Kidney (tissue), 14 donors: ENCODE results near the gene WBP2. TPM values are rescaled to one million over a fixed set of nuclear protein-coding genes. Genes with fewer than 3 reads are reported as not detected.

Experiments
- DNase-seq, 5 donors: peaks; one replicate each; pipeline ENCODE4 v3.0.0-alpha.2; 2013 to 2020
- FAIRE-seq: peaks from 2 replicates; lab custom pipeline; 2012; peaks lifted over from hg19 to GRCh38; lab: Jason Lieb, UNC
- H3K27ac ChIP-seq, 2 donors: one replicate each; pipeline ENCODE4 v1.7.0; 2013; ENCODE audit warnings: low read depth in 2 of 2, low read length in 2 of 2, inconsistent platforms in 1 of 2
- H3K27me3 ChIP-seq: one replicate; pipeline ENCODE4 v1.7.1; 2013; ENCODE audit warnings: low read length, inconsistent platforms; ENCODE audit not compliant: control insufficient read depth, insufficient read depth
- H3K36me3 ChIP-seq, 3 donors: one replicate each; pipeline versions ENCODE4 v1.7.0 to v1.7.1; 2013; ENCODE audit warnings: low read length in 3 of 3, control low read depth in 1 of 3, inconsistent platforms in 1 of 3; ENCODE audit not compliant: insufficient read depth in 3 of 3, control insufficient read depth in 2 of 3
- H3K4me1 ChIP-seq, 3 donors: one replicate each; pipeline versions ENCODE4 v1.7.0 to v1.7.1; 2013; ENCODE audit warnings: low read length in 3 of 3, inconsistent platforms in 1 of 3, low read depth in 1 of 3; ENCODE audit not compliant: control insufficient read depth in 2 of 3, insufficient read depth in 2 of 3
- H3K4me3 ChIP-seq, 3 donors: one replicate each; pipeline versions ENCODE4 v1.7.0 to v1.8.1; 2013; ENCODE audit warnings: low read length in 3 of 3, control low read depth in 1 of 3, inconsistent platforms in 1 of 3
- H3K9ac ChIP-seq, 3 donors: one replicate each; pipeline versions ENCODE4 v1.7.0 to v1.7.1; 2013; ENCODE audit warnings: low read length in 3 of 3, control low read depth in 1 of 3, inconsistent platforms in 1 of 3
- H3K9me3 ChIP-seq, 3 donors: one replicate each; pipeline versions ENCODE4 v1.7.0 to v1.7.1; 2013; ENCODE audit warnings: low read length in 3 of 3, control low read depth in 1 of 3, inconsistent platforms in 1 of 3; ENCODE audit not compliant: control insufficient read depth in 2 of 3, insufficient read depth in 1 of 3
- intact Hi-C: fragments of 100-400 bp; cut with DNase I; formaldehyde crosslinking; loops from one replicate; pipeline ENCODE4 v1.11.1; 2022
- polyA plus RNA-seq: library from polyadenylated mRNA; stranded (reverse); fragments of 350-450 nt; fragmentation: Illumina TruSeq; extraction: RNeasy Lipid Tissue Mini Kit (QIAGEN cat#74804); gene quantifications from one replicate; pipeline ENCODE4 v1.2.3, GENCODE V29; 2014; ENCODE audit warnings: low read depth, low replicate concordance; ENCODE audit not compliant: insufficient read depth
- total RNA-seq: library from RNA; stranded (reverse); fragmentation: NEBNext Ultra II Directional; extraction: Animal tissue kit (Norgen Biotek cat#: 25700); gene quantifications from one replicate; pipeline ENCODE4 v1.2.1, GENCODE V29; 2021
- TF ChIP-seq, protein P1 (sequence below): IDR thresholded peaks from 3 replicates; pipeline ENCODE4 v1.5.1; 2012; ENCODE audit warnings: mild to moderate bottlenecking, moderate library complexity, borderline replicate concordance; ENCODE audit not compliant: insufficient read depth; ENCODE audit errors: extremely low read depth
- donor health status: control.
- donor health status: control.
- donor health status: control.
- donor health status: control.
- donor health status: control.
- donor health status: DM: yes; HTN: yes; CAD: no.
- donor health status: Normal renal cell carcinoma (clear cell type).

Gene WBP2
- total and polyA plus RNA-seq, 2 donors from 2014 or later: 135 to 151 TPM

DNA sequence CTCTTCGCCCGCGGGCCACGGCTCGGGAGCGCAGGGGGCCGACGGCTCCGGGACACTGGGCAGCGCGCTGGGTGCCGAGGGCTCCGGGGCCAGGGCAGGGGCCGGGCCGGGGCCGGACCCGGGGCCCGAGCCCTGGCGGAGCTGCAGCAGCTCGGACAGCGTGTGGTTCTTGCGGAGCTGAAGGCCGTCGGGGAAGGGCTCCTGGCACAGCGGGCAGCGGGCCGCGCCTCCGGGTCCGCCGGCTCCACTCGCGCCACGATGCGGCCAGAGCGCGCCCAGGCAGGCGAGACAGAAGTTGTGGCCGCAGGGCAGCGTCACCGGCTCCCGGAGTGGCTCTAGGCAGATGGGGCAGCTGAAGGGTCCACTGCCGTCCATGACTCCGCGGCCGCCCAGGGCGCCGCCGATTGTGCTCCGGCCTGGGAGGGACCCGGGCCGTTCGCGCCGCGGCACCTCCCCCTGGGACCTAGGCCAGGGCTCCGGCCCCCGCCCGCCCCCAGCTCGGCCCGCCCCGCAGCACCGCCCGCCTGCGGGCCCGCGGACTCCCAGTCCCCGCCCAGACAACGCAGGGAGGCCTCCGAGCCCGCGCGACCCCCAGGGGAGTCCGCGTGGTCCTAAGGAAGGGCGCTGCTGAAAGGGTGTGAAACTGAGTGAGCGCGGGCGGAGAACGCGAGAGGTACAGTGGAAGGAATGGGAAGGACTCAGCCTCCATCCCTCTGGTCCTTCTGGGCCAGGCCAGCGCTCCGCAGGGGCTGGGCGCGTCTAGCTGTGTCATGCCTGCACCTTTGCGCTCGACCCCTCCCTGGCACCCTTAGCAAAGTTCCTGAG is 23.3 kb upstream of the WBP2 start, which contains the start of gene TRIM47:
TSS of gene TRIM47 (minus strand) at position 408 of the 825 bp plus-strand sequence. CDS start at position 375, 33 bp downstream.
- Histone ChIP-seq H3K27me3 (no peaks in the 10 kb centered on the region), H3K36me3 (peaks cover 0 to 7% (median 0%) of the 10 kb centered on the region in 3 donors), H3K9me3 (no peaks in the 10 kb centered on the region), H3K27ac (peak within 1 kb of the TSS; percentile 95 to 96), H3K9ac (peak within 1 kb of the TSS in 2 of 3 donors; percentile 74 to 83), H3K4me1 (peaks cover 0 to 26% (median 17%) of the 10 kb centered on the region in 3 donors), H3K4me3 (peak within 1 kb of the TSS; percentile 16 to 72 (median 66))
- TF ChIP-seq, protein P1, sequence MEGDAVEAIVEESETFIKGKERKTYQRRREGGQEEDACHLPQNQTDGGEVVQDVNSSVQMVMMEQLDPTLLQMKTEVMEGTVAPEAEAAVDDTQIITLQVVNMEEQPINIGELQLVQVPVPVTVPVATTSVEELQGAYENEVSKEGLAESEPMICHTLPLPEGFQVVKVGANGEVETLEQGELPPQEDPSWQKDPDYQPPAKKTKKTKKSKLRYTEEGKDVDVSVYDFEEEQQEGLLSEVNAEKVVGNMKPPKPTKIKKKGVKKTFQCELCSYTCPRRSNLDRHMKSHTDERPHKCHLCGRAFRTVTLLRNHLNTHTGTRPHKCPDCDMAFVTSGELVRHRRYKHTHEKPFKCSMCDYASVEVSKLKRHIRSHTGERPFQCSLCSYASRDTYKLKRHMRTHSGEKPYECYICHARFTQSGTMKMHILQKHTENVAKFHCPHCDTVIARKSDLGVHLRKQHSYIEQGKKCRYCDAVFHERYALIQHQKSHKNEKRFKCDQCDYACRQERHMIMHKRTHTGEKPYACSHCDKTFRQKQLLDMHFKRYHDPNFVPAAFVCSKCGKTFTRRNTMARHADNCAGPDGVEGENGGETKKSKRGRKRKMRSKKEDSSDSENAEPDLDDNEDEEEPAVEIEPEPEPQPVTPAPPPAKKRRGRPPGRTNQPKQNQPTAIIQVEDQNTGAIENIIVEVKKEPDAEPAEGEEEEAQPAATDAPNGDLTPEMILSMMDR: no peak
- DNase-seq: peak; percentile 55 to 92 (median 75)
- FAIRE-seq: no peak
- intact Hi-C loops: no loop called here

GRCh38 chr17:75877752-75878173 is 22.6 kb upstream of the WBP2 start:
- intact Hi-C loops: no loop called here
- Histone ChIP-seq H3K4me3 (peak overlapping the region; percentile 16 to 72 (median 66)), H3K36me3 (peaks cover 0 to 7% (median 0%) of the 10 kb centered on the region in 3 donors), H3K27me3 (no peaks in the 10 kb centered on the region), H3K9ac (peak overlapping the region in 2 of 3 donors; percentile 74 to 83), H3K27ac (peak overlapping the region; percentile 95 to 96), H3K9me3 (no peaks in the 10 kb centered on the region), H3K4me1 (peaks cover 0 to 30% (median 21%) of the 10 kb centered on the region in 3 donors)
- TF ChIP-seq, protein P1: peak; percentile 40
- FAIRE-seq (no peak), DNase-seq (peak in 4 of 5 donors; percentile 70 to 92 (median 85))

DNA sequence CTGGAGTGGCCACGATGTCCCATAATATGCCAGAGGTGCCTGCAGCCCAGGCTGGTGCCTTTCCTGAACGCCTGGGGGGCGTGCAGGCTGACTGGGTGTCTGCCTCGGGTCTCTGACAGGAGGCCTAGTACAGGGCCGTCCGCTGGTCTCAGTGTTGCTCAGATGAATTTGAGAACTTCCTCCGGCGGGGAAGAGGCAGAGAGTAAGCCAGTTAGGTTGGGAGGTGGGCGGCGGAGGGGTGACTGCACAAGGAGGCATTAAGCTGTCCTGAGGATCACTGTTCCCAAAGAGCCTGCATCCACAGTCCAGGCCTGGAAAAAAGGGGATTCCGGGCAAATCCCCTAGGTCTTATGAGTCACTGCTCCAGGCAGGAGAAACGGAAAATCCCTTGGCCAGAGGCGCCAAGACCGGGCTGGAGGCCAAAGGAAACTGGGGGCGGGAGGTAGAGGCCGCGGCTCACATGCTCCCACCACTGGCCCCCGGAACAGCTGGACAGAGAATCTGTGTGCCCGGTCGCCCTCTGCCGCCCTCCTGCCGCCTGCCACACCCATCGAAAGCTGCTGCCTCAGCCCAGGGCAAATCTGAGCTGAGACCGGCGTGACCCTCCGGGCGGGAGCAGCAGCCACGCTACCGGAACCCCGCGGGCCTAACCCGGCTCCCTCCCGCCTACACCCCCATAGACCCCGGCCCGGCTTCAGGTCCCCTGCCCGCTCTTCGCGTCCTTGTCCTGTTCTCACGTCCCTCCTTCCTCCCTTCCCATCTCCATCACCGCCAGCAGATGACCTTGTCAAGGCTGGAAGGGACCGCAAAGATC is 22.0 kb upstream of the WBP2 start:
- Histone ChIP-seq H3K27me3 (no peaks in the 10 kb centered on the region), H3K27ac (peak overlapping the region; percentile 95 to 96), H3K36me3 (peaks cover 0 to 7% (median 0%) of the 10 kb centered on the region in 3 donors), H3K4me3 (peak overlapping the region; percentile 16 to 72 (median 66)), H3K4me1 (peaks cover 0 to 36% (median 27%) of the 10 kb centered on the region in 3 donors), H3K9me3 (no peaks in the 10 kb centered on the region), H3K9ac (peak overlapping the region in 2 of 3 donors; percentile 74 to 83)
- TF ChIP-seq, protein P1: peak; percentile 25
- FAIRE-seq (no peak), DNase-seq (peak; percentile 47 to 97 (median 78))
- intact Hi-C loops: no loop called here
